ENCODE measurements around the gene ELAPOR1. TPM values are rescaled to one million over a fixed set of nuclear protein-coding genes. Genes with fewer than 3 reads are reported as not detected.

Gene ELAPOR1
- total and polyA plus RNA-seq, 9 of the 15 experiments (the other 6 are each of a cell fraction or from before 2014, with no cell fraction given), result 0.07 to 1.2 (median 0.18) TPM

GRCh38 chr1:109111386-109112055 lies 2.4 kb upstream of the ELAPOR1 start (continued):
- TF ChIP-seq CBFA2T2 (conservative IDR thresholded peaks at IDR 0.05) (no peak), TCF15 (CRISPR knock-in tag; IDR thresholded peaks at IDR 0.05) (no peak), ZNF143 (CRISPR knock-in tag; IDR thresholded peaks at IDR 0.05) (no peak), KLF16 (IDR thresholded peaks at IDR 0.05) (peak; percentile 25; the same call in 1 of the 2 replicates)

GRCh38 chr1:109112056-109112651 lies 1.8 kb upstream of the ELAPOR1 start:
- no peaks in the 10 kb centered on the region; the same call in 1 of the 2 replicates for H4K20me1 ChIP-seq (replicated peaks; ENCODE audit: control insufficient read depth, insufficient read depth, low read length)
- BruUV-seq (replicated peaks), result no TSS peak
- H3K4me1 ChIP-seq (replicated peaks in 1 of 2; ENCODE audit: control insufficient read depth in 2 of 2, insufficient read depth in 2 of 2, low read length in 2 of 2), result peaks cover 12 to 20% of the 10 kb centered on the region in 2 experiments
- no peaks in the 10 kb centered on the region for H3K36me3 ChIP-seq (ENCODE audit: control insufficient read depth, insufficient read depth, low read length)
- POLR2A ChIA-PET, result interaction anchor here (0.7 to 5.8 kb wide), 7 partner anchors 11 to 217 kb away, joined by 3 to 65 read pairs (median 4); partner anchors contain the start of gene TMEM167B
- no peaks in the 10 kb centered on the region for H3K9me3 ChIP-seq (replicated peaks; ENCODE audit: control insufficient read depth, insufficient read depth, low read depth, low read length)
- no peak overlapping the region for H3K27ac ChIP-seq (ENCODE audit: extremely low read depth, low read depth, low read length)
- H3K9me1 ChIP-seq (ENCODE audit: control insufficient read depth, insufficient read depth, low read length), result no peaks in the 10 kb centered on the region
- peak overlapping the region; percentile 36 for H2AFZ ChIP-seq (ENCODE audit: low read depth, low read length)
- peaks cover 0 to 6% of the 10 kb centered on the region in 2 experiments; a peak in 1 of 5 replicates for H3K27me3 ChIP-seq (ENCODE audit: control insufficient read depth in 2 of 2, insufficient read depth in 2 of 2, low read length in 2 of 2)
- 8% methylated on average over 10 of the region's 10 CpGs for WGBS (ENCODE audit: insufficient coverage, low coverage, missing lambda C conversion rate)
- no peaks in the 10 kb centered on the region for H3K79me2 ChIP-seq (ENCODE audit: control insufficient read depth, insufficient read depth, low read length)
- H3K9ac ChIP-seq (ENCODE audit: insufficient read depth in 1 of 2, low read depth in 2 of 2, low read length in 2 of 2), result no peak overlapping the region; a peak in 1 of 4 replicates
- intact Hi-C loops (cut with micrococcal nuclease) (loop anchor here (1.0 to 10.0 kb wide), 12 partner anchors 23 to 1327 kb away; partner anchors contain the start of genes CLCC1, GPR61 and WDR47), in situ Hi-C loops (cut with MboI) (loop anchor here (5.0 kb wide), 1 partner anchor 285 kb away; no protein-coding TSS in a partner anchor)
- CTCF ChIA-PET (ENCODE audit: low intra/inter-chr PET ratio), result interaction anchor here (0.6 to 2.3 kb wide), 17 partner anchors 11 to 1330 kb away, joined by 3 to 32 read pairs (median 3); partner anchors contain the start of gene TMEM167B
- H3K4me3 ChIP-seq, result no peak overlapping the region
- peak; percentile 85 for FAIRE-seq
- H3K4me2 ChIP-seq (ENCODE audit: insufficient read depth, low read length), result peak overlapping the region; percentile 71
- peak; percentile 42 to 76 (median 60) for DNase-seq (ENCODE audit: extremely low read depth in 1 of 4, low spot score in 3 of 4)
- peak; percentile 93 for ATAC-seq
- 0 out of 2 replicates have a peak, but pooled peaks have one; percentile 27 for TF ChIP-seq DMBX1 (CRISPR knock-in tag; IDR thresholded peaks at IDR 0.05; ENCODE audit: borderline replicate concordance)
- peak; percentile 33; the same call in 1 of the 2 replicates for TF ChIP-seq LCOR (CRISPR knock-in tag; IDR thresholded peaks at IDR 0.05)
- peak; percentile 37; the same call in 1 of the 2 replicates for TF ChIP-seq CC2D1A (IDR thresholded peaks at IDR 0.05)
- TF ChIP-seq ARNT (IDR thresholded peaks at IDR 0.05), result 0 out of 4 replicates have a peak, but pooled peaks of 1 of the 2 experiments have one; percentile 21
- 0 out of 2 replicates have a peak, but pooled peaks have one; percentile 11 for TF ChIP-seq JUND (IDR thresholded peaks at IDR 0.05; ENCODE audit: borderline replicate concordance, low read depth, low read length)
- TF ChIP-seq JUND (tag; IDR thresholded peaks at IDR 0.05; ENCODE audit: borderline replicate concordance, low read depth, low read length), result no peak; the same call in 2 of the 3 replicates
- TF ChIP-seq ZNF830 (CRISPR knock-in tag; IDR thresholded peaks at IDR 0.05), result no peak
- TF ChIP-seq EP300 (IDR thresholded peaks at IDR 0.05; ENCODE audit: low read length), result peak; percentile 9; the same call in 1 of the 2 replicates
- peak; percentile 43; the same call in 1 of the 2 replicates for TF ChIP-seq ZNF384 (IDR thresholded peaks at IDR 0.05; ENCODE audit: low read depth, low read length)

All from K562 (cell line).